OCI-M2 (cell line): ENCODE results near the gene UGT2B17.
"Not testable (repeated sequence)": the region's sequence is repeated elsewhere in the genome, so short reads cannot be mapped to it uniquely, and the experiment has no call there.

Experiments
- DNase-seq: peaks from one replicate; lab custom pipeline; 2025; ENCODE audit not compliant: unreplicated experiment; lab: John Stamatoyannopoulos, UW

Gene UGT2B17

GRCh38 chr4:68576272-68577125 lies at the start of gene UGT2B17:
Gene UGT2B17 (minus strand): TSS chr4:68576322. CDS start chr4:68568484, 7,838 bp downstream.
- no peak for DNase-seq

GRCh38 chr4:68622731-68623130 lies 46.6 kb upstream of the UGT2B17 start:
- DNase-seq: not testable (repeated sequence)

- no peak for DNase-seq
Observed at GRCh38 chr4:68617003-68617698, 41.0 kb upstream of the UGT2B17 start.

- DNase-seq: no peak
Observed at GRCh38 chr4:68615699-68616422, 39.7 kb upstream of the UGT2B17 start.

- DNase-seq: no peak
Observed at GRCh38 chr4:68613752-68614151, 37.6 kb upstream of the UGT2B17 start.

- DNase-seq: no peak
Observed at GRCh38 chr4:68606240-68606639, 30.1 kb upstream of the UGT2B17 start.

- no peak for DNase-seq
Observed at GRCh38 chr4:68599150-68599549, 23.0 kb upstream of the UGT2B17 start.

GRCh38 chr4:68597482-68597881 lies 21.4 kb upstream of the UGT2B17 start:
- DNase-seq: no peak

GRCh38 chr4:68594678-68595077 lies 18.6 kb upstream of the UGT2B17 start:
- DNase-seq: no peak

GRCh38 chr4:68593112-68593511 lies 17.0 kb upstream of the UGT2B17 start:
- no peak for DNase-seq

GRCh38 chr4:68592673-68593072 lies 16.6 kb upstream of the UGT2B17 start:
- no peak for DNase-seq

- no peak for DNase-seq
Observed at GRCh38 chr4:68591204-68591603, 15.1 kb upstream of the UGT2B17 start.

GRCh38 chr4:68589790-68590189 lies 13.7 kb upstream of the UGT2B17 start:
- no peak for DNase-seq

- no peak for DNase-seq
Observed at GRCh38 chr4:68582339-68582717, 6.2 kb upstream of the UGT2B17 start.

- no peak for DNase-seq
Observed at GRCh38 chr4:68581383-68582338, 5.5 kb upstream of the UGT2B17 start.

- DNase-seq: no peak
Observed at GRCh38 chr4:68577590-68577989, 1.5 kb upstream of the UGT2B17 start.

GRCh38 chr4:68575636-68576035 lies 486 bp downstream of the UGT2B17 start:
- DNase-seq: not testable (repeated sequence)

GRCh38 chr4:68575081-68575480 lies 1.0 kb downstream of the UGT2B17 start:
- no peak for DNase-seq

GRCh38 chr4:68572653-68573170 lies 3.4 kb downstream of the UGT2B17 start:
- no peak for DNase-seq

- no peak for DNase-seq
Observed at GRCh38 chr4:68570122-68570507, 6.0 kb downstream of the UGT2B17 start.
